ENCODE data around the gene VASP.

GRCh38 chr19:45560686-45561085 is 53.4 kb downstream of the VASP start:
- TF ChIP-seq POLR2A (IDR thresholded peaks at IDR 0.05) (no peak), CTCF (IDR thresholded peaks at IDR 0.05 in 8 of 11, conservative IDR thresholded peaks at IDR 0.05 in 3 of 11) (no peak)

Data from spleen (tissue), 7 donors.